ENCODE data around the gene ITGA1. TPM values are rescaled to one million over a fixed set of nuclear protein-coding genes. Genes with fewer than 3 reads are reported as not detected.

ITGA1 gene
- total RNA-seq, 1 donor from 2014 or later, result 4.5 TPM

DNA sequence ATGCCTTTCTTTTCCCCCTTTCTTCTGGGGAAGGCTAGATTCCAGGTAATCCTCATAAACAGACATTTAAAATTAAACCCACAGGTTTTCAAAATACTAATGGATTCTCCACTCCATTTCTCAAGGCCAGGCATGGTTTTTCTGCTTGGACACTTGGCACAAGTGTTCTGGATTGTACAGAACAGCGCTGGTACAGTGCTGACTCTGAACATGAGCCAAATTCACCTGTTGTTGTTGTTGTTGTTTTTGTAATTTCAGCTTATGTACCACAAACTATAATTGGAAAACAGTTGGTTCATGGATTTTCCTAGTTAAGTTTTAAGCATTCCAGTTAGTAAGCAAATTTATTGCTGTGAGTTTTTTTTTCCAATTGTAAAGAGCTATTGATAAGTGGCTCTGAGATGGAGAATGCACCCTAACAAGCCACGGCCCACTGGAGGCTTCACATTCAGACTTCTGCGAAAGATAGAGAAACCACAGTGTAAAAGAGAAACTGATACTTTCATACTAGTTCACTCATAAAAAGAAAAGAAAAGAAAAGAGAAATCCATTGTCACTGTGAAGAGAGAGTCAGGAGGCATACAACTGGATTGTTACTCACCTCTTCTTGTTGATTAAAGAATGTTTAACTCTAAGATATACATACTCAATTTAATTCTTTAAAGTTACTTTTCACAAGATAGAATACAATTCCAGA lies 16.2 kb upstream of the ITGA1 start:
- DNase-seq (ENCODE audit: low spot score in 2 of 2) (no peak), FAIRE-seq (no peak)

DNA sequence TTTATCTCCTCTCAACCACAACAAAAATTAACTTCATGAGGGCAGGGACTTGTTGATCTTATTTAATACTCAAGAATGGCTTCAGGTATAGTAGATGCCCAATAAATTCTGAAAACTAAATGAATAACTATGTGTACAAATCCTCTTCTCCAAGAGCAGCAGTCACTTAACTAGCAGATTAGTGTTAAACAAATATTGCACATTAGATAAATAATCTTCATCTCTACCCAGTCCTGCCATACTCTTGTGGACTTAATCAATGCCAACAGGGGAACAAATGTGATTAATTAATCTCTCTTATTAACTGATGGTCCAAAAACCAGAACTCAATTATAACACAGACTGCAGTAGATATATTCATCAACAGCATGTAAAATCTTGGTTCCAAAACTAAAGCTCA lies 15.0 kb upstream of the ITGA1 start:
- DNase-seq (ENCODE audit: low spot score in 2 of 2) (no peak), FAIRE-seq (no peak)

DNA sequence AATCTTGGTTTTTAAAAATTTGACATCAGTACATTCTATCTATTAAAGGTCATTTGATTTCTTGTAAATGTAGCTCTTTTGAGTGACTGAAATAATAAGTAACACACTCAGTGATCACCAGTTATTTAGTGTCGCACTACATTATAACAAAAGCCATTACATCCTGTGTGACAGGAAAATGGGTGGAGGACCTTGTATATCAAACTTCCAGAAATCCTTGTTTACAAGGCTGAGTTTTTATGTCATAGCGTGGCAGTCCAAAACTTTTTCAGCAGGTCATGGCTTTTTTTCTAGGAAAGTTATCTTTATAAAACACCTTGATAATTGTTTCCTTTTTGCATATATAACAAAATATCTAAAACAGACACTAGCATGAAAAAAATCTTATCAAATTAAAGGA lies 14.4 kb upstream of the ITGA1 start:
- DNase-seq (ENCODE audit: low spot score in 2 of 2) (no peak), FAIRE-seq (no peak)

DNA sequence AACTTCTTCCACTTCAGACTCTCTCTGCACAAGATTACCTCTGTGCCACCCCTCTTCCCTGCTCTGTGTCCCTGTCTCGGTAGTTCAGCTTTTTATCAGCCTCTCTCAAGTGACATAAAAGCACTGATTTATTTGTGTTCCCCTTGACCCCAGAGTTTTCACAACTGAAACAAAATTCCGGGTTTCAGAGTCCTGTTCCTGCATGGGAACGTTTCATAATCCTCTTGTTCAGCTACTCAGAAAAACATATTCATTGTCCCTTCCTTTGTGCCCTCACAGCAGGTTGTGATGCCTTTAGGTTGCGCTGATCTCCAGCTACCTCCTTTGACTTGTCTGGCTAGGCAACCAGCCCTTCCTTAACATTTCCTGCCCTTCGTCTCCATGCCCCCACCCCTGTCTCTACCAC lies 13.7 kb upstream of the ITGA1 start:
- FAIRE-seq (no peak), DNase-seq (ENCODE audit: low spot score in 2 of 2) (no peak)

DNA sequence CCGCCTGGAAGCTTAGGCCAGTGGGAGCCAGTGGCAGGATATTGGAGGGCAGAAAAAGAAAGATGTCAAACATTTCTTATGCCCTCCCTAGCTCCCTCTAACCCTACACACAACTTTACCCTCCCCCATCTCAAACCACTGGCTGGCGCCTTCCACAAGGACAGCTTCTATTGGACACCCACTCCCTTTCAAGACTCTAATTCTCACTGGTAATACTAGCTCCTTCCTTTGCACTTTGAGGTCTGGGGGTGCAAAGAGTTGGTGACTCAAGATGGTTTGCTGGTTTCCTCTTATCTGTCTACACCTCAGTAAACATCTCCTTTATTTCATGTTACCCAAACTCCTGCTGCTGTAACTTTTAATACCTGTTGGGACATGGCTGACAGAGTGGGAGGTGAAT lies 11.6 kb upstream of the ITGA1 start:
- no peak for DNase-seq (ENCODE audit: low spot score in 2 of 2)
- FAIRE-seq, result no peak

DNA sequence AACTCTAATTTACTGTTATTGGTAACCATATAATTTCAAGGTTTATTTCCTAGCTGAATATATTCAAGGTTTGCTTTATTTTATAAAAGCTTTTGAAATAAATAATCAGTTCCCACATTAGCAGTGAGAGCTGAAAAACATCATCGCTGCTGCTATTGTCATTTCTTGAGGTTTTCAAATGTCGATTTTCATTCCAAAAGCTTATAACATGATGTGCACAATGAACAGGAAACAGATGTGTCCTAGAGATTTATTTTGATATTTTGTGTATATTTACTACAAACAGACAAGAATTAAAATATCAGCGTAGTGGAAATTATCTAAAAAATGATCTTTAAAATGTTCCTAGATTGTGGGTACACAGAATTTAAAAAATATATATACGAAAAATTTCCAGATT lies 10.5 kb upstream of the ITGA1 start:
- FAIRE-seq (no peak), DNase-seq (ENCODE audit: low spot score in 2 of 2) (no peak)

DNA sequence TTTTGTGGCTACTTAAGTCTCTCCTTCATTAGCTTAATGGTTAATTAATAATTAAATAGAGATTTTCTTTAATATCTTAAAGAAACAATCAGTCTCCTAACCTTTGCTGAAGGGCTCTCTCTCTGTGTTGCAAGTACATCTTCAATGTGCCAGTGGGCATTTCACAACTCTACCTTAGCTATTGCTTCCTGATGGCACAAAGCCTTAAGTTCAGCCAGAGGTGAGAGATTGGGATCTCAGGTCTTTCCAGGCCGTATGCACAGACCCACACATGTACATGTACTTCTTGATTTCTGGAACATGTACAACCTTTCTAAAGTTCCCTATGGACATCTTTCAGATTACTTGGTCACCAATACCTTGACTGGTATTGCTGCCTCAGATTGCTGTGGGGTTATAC lies 8.9 kb upstream of the ITGA1 start:
- DNase-seq (ENCODE audit: low spot score in 2 of 2) (no peak), FAIRE-seq (no peak)

DNA sequence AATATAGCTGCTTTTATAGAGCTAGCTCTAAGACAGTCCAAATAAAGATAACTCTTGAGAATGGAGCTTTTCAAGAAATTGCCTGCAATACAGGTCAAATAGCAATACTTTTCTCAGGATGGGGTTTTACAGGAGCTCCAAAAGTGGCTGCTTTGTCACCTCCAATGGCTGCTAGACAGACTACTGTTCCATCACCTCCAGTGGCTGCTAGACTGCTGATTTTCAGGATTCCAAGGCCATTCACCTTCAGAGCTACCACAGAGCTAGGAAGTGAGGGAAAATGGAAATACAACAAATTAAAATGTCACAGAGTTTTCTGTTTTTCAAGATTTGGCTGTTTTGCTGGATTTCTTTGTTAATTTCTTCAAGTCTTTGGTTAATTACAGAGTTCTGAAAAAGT lies 8.5 kb upstream of the ITGA1 start:
- no peak for DNase-seq (ENCODE audit: low spot score in 2 of 2)

DNA sequence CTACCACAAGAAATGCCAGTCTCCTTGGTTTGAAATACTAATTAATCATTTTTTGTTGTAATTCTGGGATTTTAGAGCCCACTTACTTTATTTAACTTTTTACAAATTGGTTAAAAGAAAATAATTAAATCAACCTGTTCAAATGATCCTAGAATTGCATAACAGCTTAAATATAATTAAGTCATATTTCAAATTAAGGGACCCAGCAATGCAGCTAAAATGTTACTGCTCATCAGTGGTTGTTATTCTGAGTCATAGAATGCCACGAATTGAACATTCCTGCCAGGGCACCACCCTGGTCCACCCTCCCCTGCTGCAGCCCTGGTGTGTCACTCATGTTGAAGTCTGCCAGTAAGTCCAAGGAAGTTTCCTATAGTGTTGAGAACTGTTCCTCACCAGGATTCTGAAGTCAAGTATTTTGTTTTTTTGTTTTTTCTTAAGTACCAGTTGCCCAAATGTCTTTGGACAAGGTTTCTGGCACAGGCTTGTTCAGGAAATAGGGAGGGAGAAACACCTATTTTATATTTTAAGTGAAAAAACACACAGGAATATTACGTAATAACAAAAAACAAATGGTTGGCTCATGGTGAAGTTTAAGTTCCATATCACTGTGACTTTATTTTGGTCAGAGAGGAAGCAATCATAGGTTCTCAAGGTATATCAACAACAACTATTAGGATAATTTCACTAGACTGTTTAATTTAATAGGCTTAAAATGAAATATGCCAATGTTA lies 4.3 kb upstream of the ITGA1 start:
- FAIRE-seq (no peak), DNase-seq (ENCODE audit: low spot score in 2 of 2) (no peak)

More for the DNA sequence above, 8.5 kb upstream of the ITGA1 start:
- FAIRE-seq, result no peak

DNA sequence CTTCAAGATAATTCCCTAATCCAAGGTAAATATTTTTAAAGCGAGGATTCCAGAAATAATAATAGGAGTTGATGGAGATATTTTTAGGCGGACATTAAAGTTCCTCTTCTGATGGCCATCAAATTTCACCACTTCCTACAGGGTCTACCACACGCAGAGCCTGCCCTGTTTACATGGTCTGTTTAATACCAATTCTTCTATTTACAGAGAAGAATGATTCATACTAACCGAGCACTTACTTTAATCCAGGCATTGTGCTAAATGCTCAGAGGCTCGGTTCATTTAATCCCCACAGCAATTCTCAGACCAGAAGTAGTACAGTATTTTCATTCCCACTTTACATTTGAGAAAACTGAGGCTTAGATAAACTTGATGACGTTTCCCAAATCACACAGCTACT lies 3.0 kb upstream of the ITGA1 start:
- FAIRE-seq, result no peak

DNA sequence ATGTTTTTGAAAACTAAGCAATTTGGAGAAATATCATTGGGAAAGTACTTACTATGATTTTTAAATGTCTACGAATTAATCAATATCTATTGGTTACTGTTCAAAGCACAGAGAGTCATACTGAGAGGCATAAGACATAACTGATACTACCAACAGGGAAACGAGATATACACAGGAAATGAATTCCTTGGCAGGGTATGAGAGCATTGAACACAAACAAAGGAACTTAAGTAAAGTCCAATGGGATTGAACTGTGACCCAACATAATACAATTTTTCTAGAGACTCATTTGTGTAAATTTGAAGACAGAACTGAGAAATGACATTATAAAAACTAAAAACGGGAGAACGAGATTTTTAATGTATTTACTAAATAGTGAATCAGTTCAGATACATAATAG lies 1.3 kb upstream of the ITGA1 start:
- no peak for FAIRE-seq

More for the DNA sequence above, 3.0 kb upstream of the ITGA1 start:
- no peak for DNase-seq (ENCODE audit: low spot score in 2 of 2)

DNA sequence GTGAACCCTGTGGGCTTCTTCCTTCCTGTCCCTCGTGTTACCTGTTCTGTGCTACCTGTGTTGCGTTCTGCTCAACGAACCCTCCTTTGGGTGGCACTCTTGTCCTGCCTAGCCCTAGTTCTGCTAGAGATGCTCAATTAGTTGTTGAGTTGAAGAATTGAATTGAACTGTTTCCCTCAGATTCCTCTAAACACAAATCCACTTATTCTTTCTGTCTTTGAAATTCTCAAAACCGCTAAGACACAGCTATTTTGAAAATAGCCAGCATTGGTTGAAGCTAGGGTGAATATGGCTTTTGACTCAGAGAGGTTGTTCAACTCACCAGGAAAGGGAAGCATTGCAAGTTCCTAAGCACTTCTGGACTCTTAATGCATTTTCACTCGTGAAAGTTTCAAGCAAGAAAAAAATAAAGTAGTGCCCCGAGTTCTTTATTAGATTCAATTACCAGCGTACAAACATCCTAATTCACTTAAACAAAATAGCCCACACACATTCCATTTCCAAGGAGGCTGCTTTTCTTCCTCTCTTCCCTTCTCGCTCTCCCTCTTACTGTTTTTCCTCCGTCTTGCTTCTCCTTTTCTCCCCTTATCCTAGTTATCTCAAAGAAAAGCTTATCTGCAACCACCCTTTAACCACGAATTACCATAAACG lies 642 bp upstream of the ITGA1 start:
- no peak for DNase-seq (ENCODE audit: low spot score in 2 of 2)
- no peak for FAIRE-seq

More for the DNA sequence above, 1.3 kb upstream of the ITGA1 start:
- no peak for DNase-seq (ENCODE audit: low spot score in 2 of 2)

DNA sequence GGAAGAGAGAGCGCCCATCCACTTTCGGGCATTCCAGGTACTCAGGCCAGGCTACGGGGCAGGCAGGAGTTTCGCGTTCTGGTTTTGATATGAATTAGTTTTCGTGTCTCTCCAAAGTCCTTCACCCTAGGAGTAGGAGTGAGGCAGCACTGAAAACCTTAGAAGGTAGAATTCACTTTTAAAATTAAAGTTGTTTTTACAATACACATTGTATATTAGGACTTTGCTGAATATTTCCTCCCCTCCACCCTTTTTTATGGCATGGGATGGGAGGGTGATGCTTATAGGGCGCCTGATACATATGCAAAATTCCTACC lies 747 bp downstream of the ITGA1 start:
- no peak for DNase-seq (ENCODE audit: low spot score in 2 of 2)
- no peak for FAIRE-seq

DNA sequence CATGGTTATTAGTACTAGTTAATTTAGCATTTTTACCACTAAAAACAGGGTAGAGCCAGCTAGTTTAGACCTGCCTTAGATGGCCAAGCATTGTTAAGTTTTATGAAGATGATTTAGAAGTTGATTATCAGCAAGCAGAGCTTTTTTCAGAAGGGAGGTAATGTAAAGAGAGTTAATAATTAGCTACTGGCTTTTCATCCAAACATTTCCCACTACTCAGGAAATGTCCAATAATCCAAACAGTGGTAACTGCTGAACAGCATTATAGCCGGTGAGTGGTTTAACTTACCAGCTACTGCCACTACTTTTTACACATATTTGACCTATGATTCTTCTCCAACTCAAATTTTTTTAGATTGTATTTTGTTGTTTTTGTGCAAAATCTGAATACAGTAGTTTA lies 1.7 kb downstream of the ITGA1 start:
- no peak for FAIRE-seq
- DNase-seq (ENCODE audit: low spot score in 2 of 2), result no peak

DNA sequence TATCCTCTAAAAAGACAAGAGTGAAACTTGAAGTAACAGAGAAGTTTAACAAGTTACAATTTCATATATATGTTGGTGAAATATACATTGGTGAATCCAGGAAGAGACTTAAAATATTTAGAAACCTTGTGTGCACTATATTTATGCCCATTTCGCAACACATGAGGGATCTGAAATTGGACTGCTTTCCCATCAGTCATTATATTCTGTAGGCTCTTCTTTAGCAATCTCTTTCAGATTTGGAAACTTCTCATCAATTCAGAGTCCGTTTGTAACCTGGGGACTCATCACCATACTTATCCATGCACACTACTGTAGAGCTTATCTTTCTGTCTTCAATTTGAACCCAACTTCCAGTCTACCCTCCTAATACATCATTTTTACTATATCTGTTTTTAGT lies 2.1 kb downstream of the ITGA1 start:
- no peak for FAIRE-seq
- DNase-seq (ENCODE audit: low spot score in 2 of 2), result no peak

DNA sequence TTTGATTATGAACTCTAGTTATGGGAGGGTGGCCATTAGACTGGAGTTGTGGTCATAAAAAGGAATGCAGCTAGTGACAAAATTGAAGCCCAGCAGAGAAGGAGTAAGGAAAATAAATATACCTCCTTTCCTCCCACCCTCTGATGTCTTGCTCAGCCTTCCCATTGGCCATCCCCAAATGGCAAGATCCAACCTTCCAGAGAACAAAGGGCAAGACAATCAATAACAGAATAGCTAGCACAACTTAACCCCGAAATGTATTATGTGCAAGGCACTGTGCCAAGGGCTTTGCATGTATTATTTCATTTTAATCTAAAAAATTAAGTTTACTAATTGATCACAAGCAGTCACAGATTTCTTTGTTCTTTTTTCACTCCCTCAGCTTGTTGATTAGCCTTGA lies 3.6 kb downstream of the ITGA1 start:
- no peak for FAIRE-seq

DNA sequence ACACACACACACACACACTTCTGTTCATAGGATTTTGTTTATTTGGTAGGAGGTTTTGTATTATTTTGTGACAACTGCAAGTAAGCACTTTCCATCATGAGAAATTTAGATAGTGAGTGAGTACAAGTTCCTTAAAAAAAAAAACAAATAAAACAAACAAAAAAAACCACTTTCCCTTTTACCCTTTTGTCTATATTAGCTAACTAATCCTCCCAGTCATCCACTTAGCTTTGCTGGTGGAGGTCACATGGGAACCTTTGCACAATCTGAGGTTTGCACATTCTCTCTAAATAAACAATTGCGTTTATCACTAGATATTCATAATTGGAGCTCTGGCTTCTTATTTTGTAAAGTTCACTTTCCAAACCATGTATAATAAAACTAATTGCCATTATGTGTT lies 6.8 kb downstream of the ITGA1 start:
- DNase-seq (ENCODE audit: low spot score in 2 of 2), result no peak
- FAIRE-seq, result no peak

More for the DNA sequence above, 3.6 kb downstream of the ITGA1 start:
- no peak for DNase-seq (ENCODE audit: low spot score in 2 of 2)

DNA sequence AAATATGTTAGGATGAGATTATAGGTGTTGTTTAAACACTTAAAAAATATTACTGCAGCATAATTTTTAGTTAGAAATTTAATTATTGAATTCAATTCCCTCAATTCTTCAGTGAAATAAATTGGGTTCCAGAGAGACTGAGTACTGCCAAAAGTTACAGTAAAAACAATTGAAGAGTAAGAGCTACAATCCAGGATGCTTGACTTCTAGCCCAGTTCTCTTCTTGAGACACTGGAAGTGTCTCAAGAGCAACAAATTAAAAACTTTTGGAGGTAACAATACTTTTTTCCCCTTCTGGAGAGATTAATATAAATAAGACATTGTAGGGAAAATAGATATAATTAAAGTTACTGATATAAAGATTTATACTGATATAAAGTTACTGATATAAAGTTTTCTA lies 8.3 kb downstream of the ITGA1 start:
- DNase-seq (ENCODE audit: low spot score in 2 of 2) (no peak), FAIRE-seq (no peak)

DNA sequence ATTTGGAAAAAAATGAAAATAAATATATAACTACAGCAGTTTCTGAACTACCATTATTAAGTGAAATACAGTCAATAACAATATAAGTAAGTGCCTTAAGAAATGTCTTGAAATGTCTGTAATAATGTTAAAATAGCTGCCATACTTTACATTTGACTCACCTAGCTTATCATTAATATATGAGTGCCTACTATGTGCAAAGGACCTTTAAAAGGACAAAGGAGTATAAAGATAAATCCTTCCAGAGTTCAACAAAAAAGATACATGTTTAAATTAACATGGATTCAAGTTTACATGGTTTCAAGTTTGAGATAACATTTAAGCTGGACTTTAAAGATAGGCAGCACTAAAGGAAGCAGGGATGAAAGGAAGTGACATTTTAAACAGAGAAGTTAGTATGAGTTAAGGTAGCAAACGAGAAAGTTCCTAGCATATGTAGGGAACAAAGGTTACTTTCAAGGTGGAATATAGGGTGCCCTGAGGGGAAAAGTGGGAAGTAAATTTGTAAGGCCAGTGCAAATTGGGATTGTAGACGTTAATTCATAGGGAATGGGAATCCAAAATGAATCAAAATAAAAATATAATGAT lies 8.9 kb downstream of the ITGA1 start:
- no peak for DNase-seq (ENCODE audit: low spot score in 2 of 2)
- FAIRE-seq, result no peak

DNA sequence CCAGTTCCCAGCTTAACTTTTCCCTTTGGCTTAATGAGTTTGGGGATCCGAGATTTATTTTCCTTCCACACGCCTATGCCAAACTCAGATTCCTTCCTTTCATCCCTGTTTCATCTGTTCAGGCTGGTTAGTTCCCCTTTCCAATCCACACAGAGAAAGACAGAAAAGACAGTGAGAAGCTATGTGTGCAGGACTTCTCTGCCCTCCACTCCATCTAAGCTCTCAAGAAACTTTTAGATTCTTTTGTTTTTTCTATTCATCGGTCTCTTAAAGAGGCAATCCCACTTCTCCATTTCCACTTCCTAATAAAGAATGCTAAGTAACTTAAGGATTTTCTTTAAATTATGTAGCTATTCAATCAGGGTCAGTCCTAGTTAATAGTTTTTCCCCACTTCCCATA lies 11.2 kb downstream of the ITGA1 start:
- DNase-seq (ENCODE audit: low spot score in 2 of 2), result no peak
- no peak for FAIRE-seq

DNA sequence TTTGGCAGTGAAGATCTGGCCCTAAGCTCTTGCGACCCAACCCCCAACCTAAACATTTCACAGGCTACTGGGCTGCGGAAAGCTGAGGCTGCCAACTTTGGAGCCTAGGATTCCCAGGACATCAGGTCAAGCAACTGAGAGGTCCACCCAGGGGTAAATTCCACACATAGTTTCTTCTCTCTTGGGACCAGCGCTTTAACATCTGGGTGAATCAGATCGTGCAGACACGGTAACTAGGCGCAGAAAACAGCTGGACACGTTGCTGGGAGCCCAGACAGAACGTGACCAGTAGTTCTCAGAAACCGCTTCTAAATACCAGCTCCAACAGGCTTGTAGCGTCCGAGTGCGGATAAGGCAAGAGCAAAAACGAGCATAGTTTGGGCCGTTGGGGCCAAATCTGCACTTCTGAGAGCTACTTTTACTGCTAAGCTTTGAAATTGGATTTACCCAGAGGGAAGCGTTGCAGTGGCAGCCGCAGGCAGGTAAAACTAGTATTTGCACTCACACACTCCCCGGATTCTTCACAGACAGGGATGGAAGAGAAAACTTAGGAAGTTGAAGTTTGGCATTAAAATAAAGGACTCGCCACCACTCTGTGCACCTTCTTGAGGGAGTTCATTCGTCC lies 11.8 kb downstream of the ITGA1 start:
- FAIRE-seq (no peak), DNase-seq (ENCODE audit: low spot score in 2 of 2) (no peak)

Data from frontal cortex (tissue), 4 donors.